22Rv1 (cell line): ENCODE measurements around the gene COLGALT1.

Experiments used
- H3K27ac ChIP-seq: fragments of 450-650 bp; 2 replicates; pipeline ENCODE4 v1.5.1; 2017
- CTCF ChIP-seq: fragments of 450-650 bp; IDR thresholded peaks from 2 replicates; pipeline ENCODE4 v1.5.1; 2017; ENCODE audit warnings: mild to moderate bottlenecking
- ZFX ChIP-seq: fragments of 450-650 bp; IDR thresholded peaks from 2 replicates; pipeline ENCODE4 v1.6.1; 2017; ENCODE audit warnings: antibody characterized with exemption, borderline replicate concordance

COLGALT1 gene

GRCh38 chr19:17618281-17618903, 62.9 kb downstream of the COLGALT1 start:
- TF ChIP-seq ZFX (no peak), CTCF (no peak)
- no peak overlapping the region for H3K27ac ChIP-seq

- TF ChIP-seq CTCF (no peak), ZFX (no peak)
These were observed 63.5 kb downstream of the COLGALT1 start for GRCh38 chr19:17618936-17619335.

GRCh38 chr19:17620696-17621095, 65.2 kb downstream of the COLGALT1 start:
- TF ChIP-seq ZFX (no peak), CTCF (no peak)
- H3K27ac ChIP-seq = no peak overlapping the region

More at GRCh38 chr19:17618936-17619335, 63.5 kb downstream of the COLGALT1 start:
- H3K27ac ChIP-seq = no peak overlapping the region

GRCh38 chr19:17623224-17623935, 67.9 kb downstream of the COLGALT1 start:
- H3K27ac ChIP-seq = no peak overlapping the region
- TF ChIP-seq ZFX (no peak), CTCF (no peak)

- no peak for TF ChIP-seq CTCF
- no peak for TF ChIP-seq ZFX
- H3K27ac ChIP-seq = no peak overlapping the region
These were observed 69.0 kb downstream of the COLGALT1 start for GRCh38 chr19:17624314-17624991.

- TF ChIP-seq CTCF = no peak
- TF ChIP-seq ZFX = no peak
- no peak overlapping the region for H3K27ac ChIP-seq
These were observed 69.6 kb downstream of the COLGALT1 start for GRCh38 chr19:17625043-17625442.

- no peak for TF ChIP-seq ZFX
- no peak for TF ChIP-seq CTCF
- no peak overlapping the region for H3K27ac ChIP-seq
These were observed 70.5 kb downstream of the COLGALT1 start for GRCh38 chr19:17625980-17626379.
